Measurements from ENCODE around the gene SLC7A14. TPM values are rescaled to one million over a fixed set of nuclear protein-coding genes. Genes with fewer than 3 reads are reported as not detected.
A peak's percentile ranks its signal among the peaks of the same experiment; 100 is the strongest.

SLC7A14 gene
- 0.23 TPM for polyA plus RNA-seq (ENCODE audit: insufficient read length)

DNA sequence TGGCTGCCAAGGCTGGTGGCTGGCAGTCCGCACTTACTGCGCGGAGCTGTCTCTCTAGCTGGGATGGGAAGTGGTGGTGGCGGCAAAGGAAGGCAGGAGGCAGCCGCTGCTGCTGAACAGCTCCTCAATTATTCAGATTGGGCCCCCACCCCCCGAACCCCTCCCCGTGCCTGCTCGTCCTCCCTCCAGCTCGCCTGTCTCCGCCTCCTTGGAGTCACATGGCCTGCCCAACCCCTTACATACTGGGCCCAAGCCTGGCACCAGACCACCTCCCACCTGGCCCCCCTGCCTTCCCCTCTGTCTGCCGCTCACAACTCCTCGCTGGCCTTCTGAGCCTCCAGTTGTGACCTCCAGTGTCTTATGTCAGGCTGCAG, at the start of gene SLC7A14:
Gene SLC7A14 (minus strand): TSS at position 139 of the 374 bp plus-strand sequence. CDS start 59,139 bp downstream, outside the sequence.
- no peak for DNase-seq (ENCODE audit: low read depth)

- DNase-seq (ENCODE audit: low read depth), result no peak
These were observed 49.5 kb upstream of the SLC7A14 start for GRCh38 chr3:170635385-170635735.

DNA sequence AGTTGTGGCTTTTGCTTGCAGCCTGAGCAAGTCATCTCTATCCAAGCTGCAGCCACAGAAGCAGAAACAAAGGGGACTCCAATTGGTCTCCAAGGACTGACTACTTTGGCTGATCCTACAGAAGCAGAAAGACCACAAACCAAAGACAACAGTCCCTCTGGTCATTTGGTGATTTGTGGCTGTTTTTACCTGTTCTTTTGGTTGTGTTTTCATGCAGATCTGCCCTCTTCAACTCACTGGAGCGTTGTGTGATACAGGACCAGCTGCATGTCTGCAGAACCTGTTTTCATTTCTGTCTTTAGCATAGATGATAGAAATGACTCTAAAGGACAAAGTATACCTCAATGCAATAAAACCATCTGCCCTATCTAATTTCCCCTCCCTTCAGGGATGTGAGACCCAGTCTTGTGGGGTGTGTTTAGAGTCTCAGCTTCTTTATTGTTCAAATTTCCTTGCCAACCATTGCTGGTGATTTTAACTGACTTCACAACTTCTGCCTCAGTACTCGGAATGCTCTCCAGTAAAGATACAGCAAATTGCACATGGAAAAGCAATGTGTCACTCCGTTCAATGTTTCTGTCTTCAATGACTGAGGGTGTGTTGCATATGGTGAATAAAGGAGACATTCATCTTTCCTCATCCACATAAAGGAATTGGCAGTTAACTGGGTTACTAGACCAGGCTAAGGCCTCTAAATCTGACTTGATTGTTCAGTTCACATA, 48.9 kb upstream of the SLC7A14 start:
- DNase-seq (ENCODE audit: low read depth), result no peak

DNA sequence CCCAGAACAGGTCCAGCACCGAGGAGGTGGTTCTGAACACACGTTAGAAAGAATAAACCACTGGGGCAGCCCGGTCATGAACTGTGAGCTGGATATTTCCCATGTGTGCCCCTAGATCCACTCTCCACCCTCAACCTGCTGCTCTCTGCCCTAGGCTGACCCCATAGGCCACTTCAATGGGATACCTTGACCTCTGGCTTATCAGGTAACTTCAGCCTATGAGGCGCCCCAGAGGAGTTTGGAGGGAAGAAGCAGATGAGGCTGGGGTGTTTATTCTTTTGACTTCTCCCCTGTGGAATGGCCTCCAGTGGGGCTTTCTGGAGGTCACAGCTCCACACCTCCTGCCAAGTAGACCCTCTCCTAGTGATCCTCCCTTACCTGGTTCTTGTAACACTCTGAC, 47.7 kb upstream of the SLC7A14 start:
- DNase-seq (ENCODE audit: low read depth), result no peak

DNA sequence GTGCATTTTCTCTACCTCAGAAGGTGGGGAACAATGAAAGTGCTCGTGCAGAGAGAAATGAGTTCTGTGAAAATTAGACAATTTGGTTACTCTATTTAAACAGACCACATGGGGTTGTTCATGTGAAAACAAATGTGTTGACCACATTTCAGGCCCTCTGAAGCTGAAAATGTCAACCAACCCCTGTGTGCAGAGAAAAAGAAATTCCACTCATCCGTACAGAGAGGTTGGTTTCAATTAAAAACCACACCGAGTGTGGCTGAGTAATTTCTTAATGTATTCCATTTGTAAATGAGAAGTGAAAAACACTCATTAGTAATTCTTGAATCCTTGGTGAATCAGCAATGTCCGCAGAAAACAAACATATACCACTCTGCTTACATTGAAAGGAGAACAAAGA, 46.9 kb upstream of the SLC7A14 start:
- DNase-seq (ENCODE audit: low read depth), result no peak

- no peak for DNase-seq (ENCODE audit: low read depth)
These were observed 46.0 kb upstream of the SLC7A14 start for GRCh38 chr3:170631755-170632488.

- DNase-seq (ENCODE audit: low read depth), result no peak
These were observed 37.6 kb upstream of the SLC7A14 start for GRCh38 chr3:170623524-170623923.

GRCh38 chr3:170622369-170623159, 36.7 kb upstream of the SLC7A14 start:
- peak; percentile 5 for DNase-seq (ENCODE audit: low read depth)

- DNase-seq (ENCODE audit: low read depth), result no peak
These were observed 35.4 kb upstream of the SLC7A14 start for GRCh38 chr3:170621256-170621655.

DNA sequence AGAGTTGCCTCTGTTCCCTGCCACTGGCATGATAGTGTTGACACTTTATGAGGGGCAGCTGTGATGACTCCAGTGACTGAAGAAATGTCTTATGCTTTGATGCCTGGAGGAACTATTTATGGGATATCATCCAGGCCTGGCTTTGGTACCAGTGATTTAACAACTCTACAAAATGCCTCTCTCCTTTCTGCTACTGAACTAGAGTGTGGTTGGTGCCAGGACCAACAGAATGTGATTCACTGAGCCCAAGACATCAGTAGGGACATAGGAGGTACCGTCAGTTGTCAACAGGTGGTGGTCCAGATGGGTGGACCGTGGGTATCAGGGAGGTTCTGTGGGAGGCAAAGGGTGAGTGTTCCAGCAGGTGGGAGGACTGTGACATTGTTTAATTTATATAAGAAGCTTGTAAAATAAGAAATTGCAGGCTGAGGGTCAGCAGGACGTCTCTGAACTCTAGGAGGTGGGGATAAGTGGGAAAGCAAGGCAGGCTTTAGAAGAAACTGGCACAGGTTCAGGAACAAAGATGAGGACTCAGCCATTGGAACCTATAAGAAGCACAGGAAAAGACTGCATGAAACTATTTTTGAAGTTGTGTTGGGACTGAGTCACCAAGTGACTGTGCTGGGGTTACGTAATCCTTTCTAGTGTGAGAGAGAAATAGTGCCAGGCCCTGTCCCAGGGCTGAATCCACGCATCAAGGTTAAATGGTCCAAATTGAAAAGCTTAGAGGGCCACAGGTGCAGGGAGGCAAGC, 28.5 kb upstream of the SLC7A14 start:
- no peak for DNase-seq (ENCODE audit: low read depth)

DNA sequence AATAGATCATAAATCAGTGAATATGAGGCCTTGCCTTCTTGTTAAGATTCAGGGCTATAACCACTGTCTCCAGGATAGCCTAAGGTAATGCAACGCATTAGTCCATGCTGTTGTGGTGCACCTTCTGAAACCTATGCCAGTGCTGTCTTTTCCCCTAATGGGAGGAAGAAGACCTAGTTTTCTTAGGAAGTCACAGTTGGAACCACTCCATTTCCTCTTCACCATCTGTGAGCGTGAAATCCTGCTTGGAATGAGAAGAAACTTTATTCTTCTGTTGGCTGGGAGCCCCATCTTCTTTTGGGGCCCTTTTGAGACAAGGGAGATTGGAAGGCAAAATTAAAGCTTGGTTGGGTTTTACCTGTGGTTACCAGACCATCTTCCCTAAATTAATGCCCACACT, 25.9 kb upstream of the SLC7A14 start:
- DNase-seq (ENCODE audit: low read depth), result no peak

DNA sequence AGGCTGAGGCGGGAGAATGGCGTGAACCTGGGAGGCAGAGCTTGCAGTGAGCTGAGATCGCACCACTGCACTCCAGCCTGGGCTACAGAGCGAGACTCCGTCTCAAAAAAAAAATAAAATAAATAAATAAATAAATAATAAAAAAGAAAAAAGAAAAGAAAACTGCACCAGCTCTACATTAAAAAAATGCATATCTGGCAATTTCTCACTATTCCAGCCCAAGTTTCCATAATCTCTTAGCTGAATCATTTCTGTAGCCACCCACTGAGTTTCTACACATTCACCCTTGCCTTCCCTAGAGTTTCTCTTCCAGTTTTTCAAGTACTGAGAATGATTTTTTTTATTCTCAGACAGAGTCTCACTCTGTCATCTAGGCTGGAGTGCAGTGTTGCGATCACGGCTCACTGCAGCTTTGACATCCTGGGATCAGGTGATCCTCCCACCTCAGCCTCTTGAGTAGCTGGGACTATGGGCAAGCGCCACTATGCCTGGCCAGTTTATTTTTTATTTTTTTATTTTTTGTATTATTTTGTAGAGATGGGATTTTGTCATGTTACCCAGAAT, 24.5 kb upstream of the SLC7A14 start:
- no peak for DNase-seq (ENCODE audit: low read depth)

DNA sequence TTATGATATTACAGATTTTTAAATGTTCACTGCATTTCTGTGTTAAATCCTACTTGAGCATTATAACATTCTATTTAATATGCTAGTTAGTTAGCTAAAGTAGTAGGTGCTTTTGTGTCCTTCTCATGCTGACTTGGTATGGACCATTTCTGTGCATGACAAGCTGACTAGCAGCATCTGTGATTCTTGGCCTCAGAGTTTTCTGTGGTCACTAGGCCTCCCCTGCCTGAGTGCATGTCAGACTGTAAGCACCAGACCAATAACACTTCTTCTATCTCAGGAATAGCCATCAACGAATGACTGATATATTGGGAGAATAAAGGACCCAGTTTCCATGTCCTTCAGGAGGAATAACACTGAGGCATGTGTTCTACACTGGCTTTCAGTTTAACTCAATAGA, 22.6 kb upstream of the SLC7A14 start:
- DNase-seq (ENCODE audit: low read depth), result no peak

DNA sequence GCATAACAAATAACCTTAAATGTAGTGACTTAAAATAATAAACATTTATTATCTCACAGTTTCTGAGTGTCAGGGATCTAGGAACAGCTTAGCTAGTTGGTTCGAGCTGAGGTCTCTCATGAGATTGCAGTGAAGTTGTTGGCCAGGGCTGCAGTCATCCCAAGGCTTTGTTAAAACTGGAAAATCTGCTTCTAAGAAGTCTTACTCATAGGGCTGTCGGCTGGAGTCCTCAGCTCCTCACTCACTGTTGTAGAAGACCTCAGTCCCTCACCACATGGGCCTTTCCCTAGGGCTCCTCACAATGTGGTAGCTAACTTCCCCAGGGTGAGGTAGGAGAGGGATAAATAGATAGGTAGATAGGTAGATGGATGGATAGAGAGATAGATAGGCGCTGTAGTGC, 20.8 kb upstream of the SLC7A14 start:
- DNase-seq (ENCODE audit: low read depth), result no peak

DNA sequence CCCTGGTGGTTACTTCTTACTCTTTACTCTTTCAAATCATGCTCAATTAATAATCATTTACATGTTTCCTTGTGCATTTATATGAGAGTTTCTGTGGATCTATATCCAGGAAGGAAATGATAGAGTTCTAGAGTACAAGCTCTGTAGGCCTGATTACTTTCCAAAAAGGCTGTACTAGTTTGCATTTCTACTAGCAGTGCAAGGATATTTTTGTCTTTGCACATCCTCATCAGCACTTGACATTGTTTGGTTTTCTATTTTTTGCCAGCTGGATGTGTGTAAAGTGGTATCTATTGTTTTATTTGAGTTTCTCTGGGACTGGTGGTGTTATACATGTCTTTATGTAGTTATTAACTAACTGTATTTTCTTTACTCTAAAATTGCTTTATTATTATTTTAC, 19.6 kb upstream of the SLC7A14 start:
- no peak for DNase-seq (ENCODE audit: low read depth)

- no peak for DNase-seq (ENCODE audit: low read depth)
These were observed 18.1 kb upstream of the SLC7A14 start for GRCh38 chr3:170603770-170604510.

- DNase-seq (ENCODE audit: low read depth), result no peak
These were observed 16.7 kb upstream of the SLC7A14 start for GRCh38 chr3:170602556-170602955.

GRCh38 chr3:170600005-170600624, 14.2 kb upstream of the SLC7A14 start:
- DNase-seq (ENCODE audit: low read depth), result no peak

DNA sequence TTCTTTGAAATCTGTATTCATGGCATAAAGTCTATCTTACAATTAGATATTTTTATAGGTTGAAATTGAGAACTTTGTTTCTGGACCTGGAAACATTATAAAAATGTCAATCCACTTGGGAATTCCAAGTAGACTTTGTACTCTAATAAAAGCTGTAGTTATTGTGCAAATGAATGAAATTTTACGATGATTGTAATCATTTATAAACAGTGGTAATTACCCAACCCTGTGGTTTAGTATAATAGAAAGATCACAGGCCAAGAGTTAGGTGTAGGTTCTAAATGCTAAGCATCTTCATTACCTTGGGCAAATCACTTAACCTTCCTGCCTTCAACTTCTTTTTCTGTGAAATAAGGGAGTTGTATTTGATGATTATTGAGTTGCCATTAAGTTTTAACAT, 13.2 kb upstream of the SLC7A14 start:
- no peak for DNase-seq (ENCODE audit: low read depth)

GRCh38 chr3:170598091-170598502, 12.2 kb upstream of the SLC7A14 start:
- DNase-seq (ENCODE audit: low read depth), result no peak
